OCI-M1 (cell line): ENCODE results near the gene ATXN7L3B.
A peak's percentile ranks its signal among the peaks of the same experiment; 100 is the strongest.

Experiments used
- DNase-seq: peaks from one replicate; lab custom pipeline; 2025; lab: John Stamatoyannopoulos, UW

ATXN7L3B gene

DNA sequence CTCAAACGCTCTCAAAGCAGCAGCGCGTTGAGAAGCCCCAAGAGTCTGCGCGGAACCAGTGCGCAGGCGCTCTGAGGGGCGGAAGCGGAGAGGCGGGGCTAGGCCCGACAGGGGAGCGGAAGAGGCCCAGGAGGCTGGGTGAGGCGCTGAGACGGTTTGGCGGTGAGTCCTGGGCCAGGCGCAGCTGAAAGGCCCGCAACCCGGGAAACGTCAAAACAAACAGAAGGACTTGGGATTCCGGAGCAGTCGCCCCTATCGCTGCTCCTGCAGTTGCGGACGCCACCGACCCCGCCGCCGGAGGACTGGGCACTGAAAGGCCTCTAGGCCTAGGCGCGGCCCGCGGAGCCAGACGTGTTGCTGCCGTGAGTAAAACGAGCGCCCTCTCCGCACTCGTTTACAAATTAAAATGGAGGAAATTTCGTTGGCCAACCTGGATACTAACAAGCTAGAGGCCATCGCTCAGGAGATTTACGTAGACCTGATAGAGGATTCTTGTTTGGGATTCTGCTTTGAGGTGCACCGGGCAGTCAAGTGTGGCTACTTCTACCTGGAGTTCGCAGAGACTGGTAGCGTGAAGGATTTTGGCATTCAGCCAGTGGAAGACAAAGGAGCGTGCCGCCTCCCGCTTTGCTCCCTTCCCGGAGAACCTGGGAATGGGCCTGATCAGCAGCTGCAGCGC, at the start of gene ATXN7L3B:
ATXN7L3B (plus strand) TSS at position 129 of the 679 bp plus-strand sequence; CDS start at position 407, 278 bp downstream.
- peak; percentile 96 for DNase-seq

GRCh38 chr12:74488134-74488533, 49.5 kb upstream of the ATXN7L3B start:
- DNase-seq, result no peak

DNA sequence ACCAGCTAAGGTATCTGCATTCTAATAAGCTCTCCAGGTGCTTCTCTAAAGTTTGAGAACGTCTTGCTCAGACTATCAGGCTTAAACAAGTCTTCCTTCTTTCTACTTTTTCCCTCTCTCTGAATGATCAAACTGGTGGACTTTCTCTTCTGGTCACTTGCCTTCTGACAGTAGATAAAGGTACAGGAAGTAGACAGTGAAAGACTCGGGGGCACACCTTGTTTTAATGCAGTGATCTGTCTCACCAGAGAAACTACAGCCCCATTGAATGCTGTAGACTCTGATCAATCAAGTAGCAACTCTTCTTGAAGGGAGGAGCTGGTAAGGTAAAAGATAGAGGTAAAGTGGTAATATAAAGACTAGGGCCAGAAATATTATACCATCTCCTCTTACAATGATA, 48.1 kb upstream of the ATXN7L3B start:
- DNase-seq, result peak; percentile 23

DNA sequence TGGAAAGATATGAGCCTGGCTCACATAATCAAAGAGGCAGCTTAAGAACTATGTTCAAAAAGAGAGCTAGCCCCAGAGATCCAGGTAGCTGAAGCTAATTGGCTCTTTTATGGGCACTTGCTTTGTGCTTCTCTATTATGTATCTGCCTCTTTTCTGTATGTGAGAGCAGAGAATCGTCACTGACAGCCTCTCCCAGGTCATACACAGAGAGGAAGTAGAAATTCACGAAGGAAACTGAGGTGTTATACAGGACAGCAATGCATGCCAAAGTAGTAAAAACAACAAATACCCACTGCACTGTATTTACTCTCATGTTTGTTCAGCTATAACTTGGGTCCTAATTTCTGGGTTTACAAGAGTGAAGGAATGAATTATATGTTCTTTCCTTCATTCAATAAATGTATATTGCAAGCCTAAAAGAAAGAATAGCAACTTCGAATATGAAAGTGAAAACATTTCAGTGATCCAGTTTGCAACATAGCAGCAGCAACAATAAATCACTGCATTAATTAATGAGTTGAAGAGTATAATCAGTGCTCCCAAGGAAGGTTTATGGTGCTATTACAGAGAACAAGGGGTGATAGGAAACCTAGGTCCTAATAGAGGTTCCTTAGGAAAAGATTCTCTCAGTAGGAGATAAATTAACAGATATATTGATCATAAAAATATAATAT, 47.1 kb upstream of the ATXN7L3B start:
- DNase-seq, result peak; percentile 64

GRCh38 chr12:74491374-74491773, 46.3 kb upstream of the ATXN7L3B start:
- DNase-seq, result no peak

DNA sequence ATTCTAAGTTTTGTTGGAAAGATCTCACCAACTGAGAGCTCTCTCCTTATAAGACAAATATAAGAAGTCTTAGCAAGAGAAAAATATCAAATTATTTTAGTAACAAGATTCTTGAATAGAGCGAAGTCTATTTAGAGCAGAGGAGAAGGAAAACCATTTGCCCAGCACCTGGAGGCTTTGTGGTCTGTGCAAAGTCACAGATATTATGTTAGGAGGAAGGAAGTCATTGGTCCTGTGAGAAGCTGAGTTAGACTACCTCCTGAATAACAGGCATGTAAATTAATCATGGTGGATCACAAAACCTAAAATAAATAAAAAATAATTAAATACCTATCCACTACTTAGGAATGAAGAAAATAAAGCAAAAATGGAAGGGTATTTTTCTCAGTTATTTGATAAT, 38.4 kb upstream of the ATXN7L3B start:
- DNase-seq, result no peak

DNA sequence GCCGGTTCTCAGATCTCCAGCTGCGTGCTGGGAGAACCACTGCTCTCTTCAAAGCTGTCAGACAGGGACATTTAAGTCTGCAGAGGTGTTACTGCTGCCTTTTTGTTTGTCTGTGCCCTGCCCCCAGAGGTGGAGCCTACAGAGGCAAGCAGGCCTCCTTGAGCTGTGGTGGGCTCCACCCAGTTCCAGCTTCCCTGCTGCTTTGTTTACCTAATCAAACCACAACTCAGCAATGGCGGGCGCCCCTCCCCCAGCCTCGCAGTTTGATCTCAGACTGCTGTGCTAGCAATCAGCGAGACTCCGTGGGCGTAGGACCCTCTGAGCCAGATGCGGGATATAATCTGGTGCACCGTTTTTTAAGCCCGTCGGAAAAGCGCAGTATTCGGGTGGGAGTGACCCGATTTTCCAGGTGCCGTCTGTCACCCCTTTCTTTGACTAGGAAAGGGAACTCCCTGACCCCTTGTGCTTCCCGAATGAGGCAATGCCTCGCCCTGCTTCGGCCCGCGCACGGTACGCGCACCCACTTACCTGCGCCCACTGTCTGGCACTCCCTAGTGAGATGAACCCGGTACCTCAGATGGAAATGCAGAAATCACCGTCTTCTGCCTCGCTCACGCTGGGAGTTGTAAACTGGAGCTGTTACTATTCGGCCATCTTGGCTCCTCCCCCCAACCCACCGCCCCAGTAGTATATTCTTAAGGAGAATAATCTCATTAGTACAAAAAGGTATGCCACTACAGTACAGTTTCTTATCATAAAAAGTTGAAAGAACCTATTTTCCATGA, 28.6 kb upstream of the ATXN7L3B start:
- peak; percentile 54 for DNase-seq

- no peak for DNase-seq
These were observed 27.7 kb upstream of the ATXN7L3B start for GRCh38 chr12:74509886-74510285.

DNA sequence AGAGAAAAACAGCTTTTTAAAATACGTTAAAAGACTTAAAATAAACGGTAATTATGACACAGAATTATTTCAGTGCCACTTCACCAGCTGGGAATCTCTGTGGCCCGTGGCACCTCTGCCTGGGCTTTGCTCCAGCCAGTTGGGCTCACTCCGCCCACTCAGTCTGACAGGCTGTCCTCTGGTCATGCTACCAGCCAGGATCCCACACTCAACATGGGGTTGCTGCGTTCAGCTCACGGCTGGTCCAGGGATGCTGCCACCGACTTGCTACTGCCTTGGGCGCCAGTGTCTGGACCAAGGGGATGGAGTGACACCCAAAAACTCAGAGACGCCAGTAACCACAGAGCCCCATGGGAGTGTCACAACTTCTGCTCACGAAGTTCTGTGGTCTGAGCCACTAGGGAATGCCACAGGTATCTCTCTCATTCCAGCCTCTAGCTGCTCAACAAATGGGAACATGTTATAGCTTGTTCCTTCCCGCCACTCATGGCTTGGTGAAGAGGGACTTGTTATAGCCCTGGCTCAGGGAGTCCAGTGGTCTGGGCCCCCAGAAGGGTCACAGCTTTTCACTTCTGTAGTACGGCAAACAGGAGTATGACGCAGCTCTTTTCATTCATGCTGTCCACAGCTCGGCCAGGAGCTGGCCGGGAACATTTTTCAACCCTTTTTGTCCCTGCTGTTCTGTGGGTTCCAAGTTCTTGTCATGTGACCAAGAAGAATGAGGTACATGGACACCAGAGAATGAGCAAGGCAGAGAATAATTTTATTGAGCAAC, 23.4 kb upstream of the ATXN7L3B start:
- DNase-seq, result no peak

DNA sequence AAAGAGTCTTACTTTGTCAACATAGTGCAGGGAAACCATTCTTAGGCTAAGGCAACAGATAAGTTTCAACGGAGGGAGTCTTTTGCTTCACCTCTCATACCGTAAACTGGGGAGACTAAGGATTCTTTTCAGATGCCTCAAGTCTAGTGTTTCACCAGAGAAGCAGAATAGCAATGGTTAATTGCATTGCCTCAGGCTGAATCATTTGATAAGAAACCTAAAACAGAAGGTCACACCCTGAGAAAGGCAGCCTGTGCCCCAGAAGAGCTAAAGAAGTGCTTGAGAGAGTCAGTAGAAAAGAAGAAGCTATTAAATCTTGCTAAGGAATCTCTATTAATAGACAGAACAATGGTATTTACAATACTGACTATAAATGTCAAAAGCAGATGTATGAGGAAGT, 21.8 kb upstream of the ATXN7L3B start:
- DNase-seq, result peak; percentile 21

GRCh38 chr12:74526535-74526934, 11.1 kb upstream of the ATXN7L3B start:
- DNase-seq, result no peak

DNA sequence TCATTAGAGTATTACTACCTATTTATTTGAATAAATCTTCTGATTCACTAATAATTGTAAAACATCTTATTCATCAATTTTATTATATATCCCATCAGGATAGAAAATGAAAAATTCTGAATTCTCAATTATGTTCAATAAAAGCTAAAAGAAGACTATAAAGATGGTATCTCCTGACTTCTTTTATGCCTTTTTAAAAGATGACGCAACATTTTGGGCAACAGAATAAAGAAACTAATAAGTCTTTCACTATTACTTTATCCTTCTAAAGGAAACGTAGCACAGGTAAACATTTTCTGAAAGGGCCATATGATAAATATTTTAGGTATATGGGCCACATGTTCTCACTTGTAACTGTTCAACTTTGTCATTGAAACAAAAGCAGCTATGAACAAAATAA, 10.1 kb upstream of the ATXN7L3B start:
- no peak for DNase-seq

DNA sequence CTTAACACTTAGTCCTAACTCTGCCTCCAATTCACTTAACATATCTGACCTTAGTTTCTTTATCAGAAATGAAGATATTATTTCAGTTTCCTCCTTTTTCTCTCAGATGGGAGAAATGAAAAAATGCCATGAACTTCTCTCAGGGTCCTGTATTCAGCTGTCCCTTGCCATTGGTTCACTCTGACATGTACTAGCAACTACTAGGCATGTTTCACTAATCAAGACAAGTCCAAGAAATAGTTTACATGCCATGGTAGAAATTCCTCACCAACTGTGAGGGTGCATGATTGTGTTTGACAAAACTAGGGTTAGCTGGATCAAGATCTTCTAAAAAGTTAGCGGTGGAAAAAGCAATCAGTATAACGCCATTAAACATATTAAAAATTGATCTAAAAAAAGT, 7.0 kb upstream of the ATXN7L3B start:
- DNase-seq, result no peak

DNA sequence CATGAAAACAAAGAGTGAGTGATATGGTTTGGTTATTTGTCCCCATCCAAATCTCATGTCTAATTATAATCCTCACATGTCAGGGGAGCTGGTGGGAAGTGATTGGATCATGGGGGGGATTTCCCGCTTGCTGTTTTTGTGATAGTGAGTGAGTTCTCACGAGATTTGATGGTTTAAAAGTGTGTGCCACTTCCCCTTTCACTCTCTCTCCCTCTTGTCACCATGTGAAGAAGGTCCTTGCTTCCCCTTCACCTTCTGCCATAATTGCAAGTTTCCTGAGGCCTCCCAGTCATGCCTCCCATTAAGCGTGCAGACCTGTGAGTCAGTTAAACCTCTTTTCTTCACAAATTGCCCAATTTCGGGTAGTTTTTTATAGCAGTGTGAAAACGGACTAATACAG, 2.1 kb upstream of the ATXN7L3B start:
- peak; percentile 30 for DNase-seq

GRCh38 chr12:74537126-74537706, 419 bp upstream of the ATXN7L3B start:
- peak; percentile 86 for DNase-seq

GRCh38 chr12:74538491-74539258, 1.0 kb downstream of the ATXN7L3B start:
- peak; percentile 52 for DNase-seq

- no peak for DNase-seq
These were observed 1.6 kb downstream of the ATXN7L3B start for GRCh38 chr12:74539261-74539660.

- DNase-seq, result peak; percentile 23
These were observed 2.3 kb downstream of the ATXN7L3B start for GRCh38 chr12:74539765-74540526.

GRCh38 chr12:74541074-74541473, 3.4 kb downstream of the ATXN7L3B start:
- no peak for DNase-seq

DNA sequence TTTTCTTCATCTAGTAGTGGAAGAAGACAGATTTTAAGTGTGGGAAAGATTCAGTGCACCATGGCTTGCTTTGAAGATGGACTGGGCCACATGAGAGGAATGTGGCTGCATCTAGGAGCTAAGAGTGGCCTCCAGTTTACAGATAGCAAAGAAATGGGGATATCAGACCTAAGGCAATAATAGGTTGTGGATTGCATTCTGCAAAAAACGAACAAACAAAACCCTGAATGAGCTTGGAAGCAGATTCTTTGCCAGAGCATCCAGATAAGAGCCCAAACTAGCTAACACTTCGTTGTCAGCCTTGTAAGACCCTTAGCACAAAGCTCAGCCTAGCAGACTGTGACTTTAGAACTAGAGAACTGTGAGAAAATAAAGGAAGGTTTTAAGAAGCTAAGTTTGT, 9.6 kb downstream of the ATXN7L3B start:
- no peak for DNase-seq
